GM23248 (cell line): ENCODE results near the gene SMIM28. TPM values are rescaled to one million over a fixed set of nuclear protein-coding genes. Genes with fewer than 3 reads are reported as not detected.

Experiments used
- DNase-seq: peaks from one replicate; pipeline ENCODE4 v3.0.0-alpha.2; 2015
- H2AFZ ChIP-seq: fragments of 200-600 bp; sonication (generic); 2 replicates; pipeline ENCODE4 v1.6.1; 2016; ENCODE audit warnings: antibody characterized with exemption
- H3F3A ChIP-seq: fragments of 200-600 bp; sonication (generic); 2 replicates; pipeline ENCODE4 v1.6.1; 2016; ENCODE audit warnings: mild to moderate bottlenecking, antibody characterized with exemption, mixed run types; ENCODE audit not compliant: insufficient read depth
- H3K27ac ChIP-seq: fragments of 200-600 bp; sonication (generic); 2 replicates; pipeline ENCODE4 v1.5.1; 2016; ENCODE audit warnings: mild to moderate bottlenecking
- H3K27me3 ChIP-seq: fragments of 200-600 bp; sonication (generic); replicated peaks from 2 replicates; pipeline ENCODE4 v1.6.1; 2016; ENCODE audit warnings: mild to moderate bottlenecking; ENCODE audit not compliant: insufficient read depth
- H3K36me3 ChIP-seq: fragments of 200-600 bp; sonication (generic); 2 replicates; pipeline ENCODE4 v1.6.1; 2016; ENCODE audit warnings: low read depth, mild to moderate bottlenecking
- H3K4me1 ChIP-seq: fragments of 200-600 bp; sonication (generic); 2 replicates; pipeline ENCODE4 v1.6.1; 2016; ENCODE audit warnings: mild to moderate bottlenecking; ENCODE audit not compliant: insufficient read depth
- H3K4me2 ChIP-seq: fragments of 200-600 bp; sonication (generic); one replicate; pipeline ENCODE4 v1.6.1; 2016; ENCODE audit warnings: mild to moderate bottlenecking; ENCODE audit not compliant: unreplicated experiment
- H3K4me3 ChIP-seq: fragments of 200-600 bp; sonication (generic); 2 replicates; pipeline ENCODE4 v1.5.1; 2016; ENCODE audit warnings: mild to moderate bottlenecking
- H3K79me2 ChIP-seq: fragments of 200-600 bp; sonication (generic); 2 replicates; pipeline ENCODE4 v1.6.1; 2016; ENCODE audit warnings: mild to moderate bottlenecking; ENCODE audit not compliant: insufficient read depth
- H3K9ac ChIP-seq: fragments of 200-600 bp; sonication (generic); 2 replicates; pipeline ENCODE4 v1.6.1; 2016; ENCODE audit warnings: mild to moderate bottlenecking
- H3K9me2 ChIP-seq: fragments of 200-600 bp; sonication (generic); 2 replicates; pipeline ENCODE4 v1.6.1; 2016; ENCODE audit warnings: mixed run types, mild to moderate bottlenecking, moderate library complexity; ENCODE audit not compliant: insufficient read depth
- H3K9me3 ChIP-seq: fragments of 200-600 bp; sonication (generic); one replicate; pipeline ENCODE4 v1.6.1; 2017; ENCODE audit warnings: low read depth
- H4K20me1 ChIP-seq: fragments of 200-600 bp; sonication (generic); 2 replicates; pipeline ENCODE4 v1.6.0; 2016; ENCODE audit not compliant: insufficient read depth
- EZH2 ChIP-seq: fragments of 200-600 bp; sonication (generic); IDR thresholded peaks from 2 replicates; pipeline ENCODE4 v1.6.1; 2018; ENCODE audit warnings: antibody characterized with exemption, mild to moderate bottlenecking; ENCODE audit not compliant: insufficient read depth, poor library complexity, severe bottlenecking
- EZH2phosphoT487 ChIP-seq: fragments of 200-600 bp; sonication (generic); IDR thresholded peaks from 2 replicates; pipeline ENCODE4 v1.6.1; 2018; ENCODE audit warnings: antibody characterized with exemption, moderate library complexity, mild to moderate bottlenecking, low read depth; ENCODE audit not compliant: insufficient read depth
- WGBS, 2 experiments: methylation state at CpG; one replicate each; pipeline ENCODE4 v1.1.6; 2015 to 2017; ENCODE audit warnings: low lambda C conversion rate in 2 of 2, low coverage in 1 of 2; ENCODE audit errors: missing lambda C conversion rate in 2 of 2; 5-methylcytosine and 5-hydroxymethylcytosine counted together
- in situ Hi-C: fragments of 300-500 bp; cut with MboI; formaldehyde crosslinking; loops from 2 replicates; pipeline ENCODE4 v1.15.0; 2020
- polyA plus RNA-seq: library from polyadenylated mRNA; unstranded; fragments of >200 nt; fragmentation: Nextera tagmentation; extraction: Ambion mirVana; gene quantifications from 2 replicates; pipeline ENCODE4 v1.2.1, GENCODE V29; 2016
- small RNA-seq: library from RNA; depleted of rRNA; stranded (forward); fragments of <200 nt; gene quantifications from one replicate; pipeline ENCODE3, GENCODE V24; 2014; ENCODE audit warnings: low read depth, low replicate concordance
- total RNA-seq: library from RNA; depleted of rRNA; stranded (reverse); fragments of >200 nt; shearing (Covaris generic); gene quantifications from 2 replicates; pipeline ENCODE4 v1.2.3, GENCODE V29; 2014; rRNA removed

SMIM28 gene
- total and polyA plus RNA-seq, 2 experiments from 2014 or later, result not detected

- no peak overlapping the region for H2AFZ ChIP-seq
- H3K9me2 ChIP-seq, result no peaks in the 10 kb centered on the region
- WGBS, 2 experiments, result 44 to 52% methylated on average over 29 of the region's 29 CpGs
- no peak overlapping the region for H3K4me3 ChIP-seq
- H4K20me1 ChIP-seq, result no peaks in the 10 kb centered on the region
- H3K4me2 ChIP-seq, result no peak overlapping the region
- no peaks in the 10 kb centered on the region for H3K79me2 ChIP-seq
- H3K36me3 ChIP-seq, result no peaks in the 10 kb centered on the region
- H3F3A ChIP-seq, result no peaks in the 10 kb centered on the region
- in situ Hi-C loops, result loop anchor here (5.0 to 25.0 kb wide), 3 partner anchors 77 to 332 kb away; partner anchors contain the start of gene CCDC28A
- H3K27ac ChIP-seq, result no peak overlapping the region
- H3K4me1 ChIP-seq, result no peaks in the 10 kb centered on the region
- H3K27me3 ChIP-seq, result no peaks in the 10 kb centered on the region
- no peak for DNase-seq
- TF ChIP-seq EZH2 (no peak), EZH2phosphoT487 (no peak)
- H3K9ac ChIP-seq, result no peak overlapping the region
- no peaks in the 10 kb centered on the region for H3K9me3 ChIP-seq
These were observed 52.8 kb downstream of the SMIM28 start for GRCh38 chr6:138430361-138431145.

- Histone ChIP-seq H3K27ac (no peak overlapping the region), H3K9ac (no peak overlapping the region)
- DNase-seq, result no peak
These were observed 53.8 kb downstream of the SMIM28 start for GRCh38 chr6:138431256-138432062.

GRCh38 chr6:138432063-138432356 lies 54.3 kb downstream of the SMIM28 start:
- H3K9me2 ChIP-seq, result no peaks in the 10 kb centered on the region
- no peak overlapping the region for H3K4me3 ChIP-seq
- no peaks in the 10 kb centered on the region for H3K9me3 ChIP-seq
- no peak overlapping the region for H3K4me2 ChIP-seq
- in situ Hi-C loops, result loop anchor here (5.0 to 25.0 kb wide), 3 partner anchors 75 to 330 kb away; partner anchors contain the start of gene CCDC28A
- no peaks in the 10 kb centered on the region for H3K4me1 ChIP-seq
- H3K36me3 ChIP-seq, result no peaks in the 10 kb centered on the region
- 95 to 96% methylated on average over 11 of the region's 11 CpGs for WGBS, 2 experiments
- H4K20me1 ChIP-seq, result no peaks in the 10 kb centered on the region
- TF ChIP-seq EZH2phosphoT487 (no peak), EZH2 (no peak)
- no peaks in the 10 kb centered on the region for H3F3A ChIP-seq
- no peaks in the 10 kb centered on the region for H3K27me3 ChIP-seq
- DNase-seq, result no peak
- H3K9ac ChIP-seq, result no peak overlapping the region
- no peak overlapping the region for H3K27ac ChIP-seq
- H2AFZ ChIP-seq, result no peak overlapping the region
- no peaks in the 10 kb centered on the region for H3K79me2 ChIP-seq

More at GRCh38 chr6:138431256-138432062, 53.8 kb downstream of the SMIM28 start:
- no peak for TF ChIP-seq EZH2
- TF ChIP-seq EZH2phosphoT487, result no peak
- WGBS, 2 experiments, result 83 to 86% methylated on average over 17 to 19 of the region's 19 CpGs
- Histone ChIP-seq H2AFZ (no peak overlapping the region), H3K4me2 (no peak overlapping the region), H3K4me3 (no peak overlapping the region), H3K79me2 (no peaks in the 10 kb centered on the region), H3K36me3 (no peaks in the 10 kb centered on the region), H3F3A (no peaks in the 10 kb centered on the region), H3K9me3 (no peaks in the 10 kb centered on the region), H4K20me1 (no peaks in the 10 kb centered on the region), H3K9me2 (no peaks in the 10 kb centered on the region), H3K27me3 (no peaks in the 10 kb centered on the region), H3K4me1 (no peaks in the 10 kb centered on the region)
- in situ Hi-C loops, result loop anchor here (5.0 to 25.0 kb wide), 3 partner anchors 76 to 331 kb away; partner anchors contain the start of gene CCDC28A

Small RNA genes within 50 kb of the gene (small RNA-seq; reads per million reads assigned to genes)
- gene AL031003.1, result not detected

Other genes starting within 250 kb of the SMIM28 start
- gene ARFGEF3, start 216.0 kb upstream of the SMIM28 start, total RNA-seq, result 0.11 and 0.13 TPM in 2 replicates
- 0.06 TPM in 2 replicates for gene ARFGEF3, start 216.0 kb upstream of the SMIM28 start, polyA plus RNA-seq
- not detected in 2 replicates for gene PBOV1, start 159.4 kb upstream of the SMIM28 start, total RNA-seq
- not detected in 2 replicates for gene PBOV1, start 159.4 kb upstream of the SMIM28 start, polyA plus RNA-seq
- 32.4 and 62.8 TPM in 2 replicates for gene HEBP2, start 26.3 kb downstream of the SMIM28 start, total RNA-seq
- gene HEBP2, start 26.3 kb downstream of the SMIM28 start, polyA plus RNA-seq, result 101 and 102 TPM in 2 replicates
- gene NHSL1, start 121.6 kb downstream of the SMIM28 start, total RNA-seq, result 6.2 and 9.4 TPM in 2 replicates
- gene NHSL1, start 121.6 kb downstream of the SMIM28 start, polyA plus RNA-seq, result 3.3 and 3.4 TPM in 2 replicates